NAMALWA (cell line): ENCODE results near the gene CLCNKA.

ENCODE experiments used
- DNase-seq: peaks from one replicate; pipeline ENCODE4 v3.0.0-alpha.2; 2015; ENCODE audit warnings: low spot score

CLCNKA gene

DNA sequence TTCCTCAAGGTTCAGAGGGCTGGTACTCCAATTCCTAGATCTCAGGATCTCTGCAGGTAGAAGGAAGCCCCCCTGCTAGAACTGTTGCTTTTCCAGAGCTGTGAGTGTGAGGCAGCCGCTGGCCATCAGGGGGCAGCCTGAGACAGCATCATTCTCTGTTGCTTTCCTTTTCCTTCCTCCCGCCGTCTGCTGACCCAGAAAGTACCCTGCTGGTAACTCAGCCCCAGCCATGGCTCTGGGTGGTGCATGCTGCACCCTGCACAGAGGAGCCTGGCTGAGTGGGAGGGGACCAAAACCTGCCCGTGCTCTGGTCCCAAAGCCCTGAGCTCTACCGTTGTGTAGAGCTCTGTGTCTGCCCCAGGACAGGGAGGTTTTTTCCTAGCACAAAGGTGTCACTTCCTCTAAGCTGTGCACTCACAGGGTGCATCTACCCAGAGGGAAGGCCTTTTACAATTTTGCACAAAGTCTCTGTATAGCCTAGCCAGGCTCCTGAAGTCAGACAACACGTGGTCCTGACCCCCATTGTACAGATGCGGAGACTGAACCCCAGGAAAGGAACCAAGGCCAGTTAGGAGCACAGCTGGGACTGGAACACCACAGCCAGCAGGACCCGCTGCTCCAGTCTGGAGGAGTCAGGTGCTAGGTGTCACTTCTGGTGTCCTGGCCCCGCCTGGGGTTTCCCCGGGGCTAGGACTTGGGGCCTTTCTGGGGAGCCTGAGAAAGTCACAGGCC lies 57.3 kb downstream of the CLCNKA start:
- DNase-seq, result peak; percentile 89

DNA sequence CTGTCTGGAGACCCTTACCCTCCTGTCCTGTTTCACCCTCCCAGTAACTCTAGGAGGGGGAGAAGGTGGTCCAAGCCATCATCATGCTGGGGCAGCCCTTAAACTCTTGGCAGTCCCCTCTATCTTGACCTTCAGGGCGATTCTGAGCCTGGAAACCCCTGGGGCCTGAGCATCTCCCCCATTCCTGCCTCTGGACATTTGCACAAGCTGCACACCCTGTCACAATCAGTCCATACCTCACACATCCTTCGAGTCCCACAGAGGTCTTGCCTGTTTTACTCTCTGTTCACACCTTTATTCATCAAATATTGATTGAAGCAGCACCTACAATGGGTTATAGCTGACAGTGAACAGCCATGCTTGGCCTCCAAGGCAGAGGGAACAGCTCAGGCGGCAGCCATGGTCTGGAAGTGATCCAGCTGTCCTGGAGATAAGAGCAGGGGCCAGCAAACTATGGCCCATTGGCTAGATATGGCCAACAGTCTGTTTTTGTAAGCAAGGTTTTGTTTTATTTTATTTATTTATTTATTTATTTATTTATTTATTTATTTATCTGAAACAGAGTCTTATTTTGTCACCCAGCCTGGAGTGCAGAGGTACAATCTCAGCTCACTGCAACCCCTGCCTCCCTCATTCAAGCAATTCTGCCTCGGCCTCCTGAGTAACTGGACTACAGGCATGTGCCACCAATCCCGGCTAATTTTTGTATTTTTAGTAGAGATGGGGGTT lies 58.8 kb downstream of the CLCNKA start:
- no peak for DNase-seq

GRCh38 chr1:16081636-16082035 lies 59.8 kb downstream of the CLCNKA start:
- no peak for DNase-seq

DNA sequence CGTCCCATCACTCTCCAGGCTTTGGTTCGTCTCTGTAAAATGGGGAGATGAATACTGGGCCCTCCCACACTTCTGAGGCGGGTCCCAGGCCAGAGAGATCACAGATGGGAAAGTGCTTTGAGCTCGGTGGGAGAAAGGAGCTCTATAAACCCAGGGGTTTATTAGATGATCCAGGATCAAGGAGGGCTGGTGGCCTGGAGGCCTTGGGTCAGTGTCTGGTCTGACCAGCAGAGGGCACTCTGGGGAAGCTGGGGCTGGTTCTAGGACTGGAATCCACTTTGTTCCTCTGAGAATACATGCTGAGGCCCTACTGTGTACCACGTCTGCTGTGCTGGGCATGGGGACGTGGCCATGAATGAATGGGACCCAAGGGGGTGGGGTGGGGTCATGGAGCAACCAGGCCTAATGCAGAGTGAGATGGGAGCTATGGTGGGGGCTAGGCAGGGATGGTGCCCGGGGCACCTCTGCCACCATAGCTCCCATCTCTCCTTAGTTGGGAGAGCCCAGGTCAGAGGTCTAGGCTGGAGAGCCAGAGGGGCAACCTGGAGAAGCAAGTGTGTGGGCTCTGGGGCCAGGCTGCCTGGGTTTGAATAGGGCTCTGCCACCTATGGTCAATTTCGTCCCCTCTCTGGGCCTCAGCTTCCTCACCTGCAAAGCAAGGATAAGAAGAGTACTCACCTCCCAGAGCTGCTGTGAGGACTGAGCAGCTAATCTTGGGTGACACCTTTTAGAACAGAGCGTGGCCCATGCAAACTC lies 60.6 kb downstream of the CLCNKA start:
- DNase-seq, result peak; percentile 84

- DNase-seq, result no peak
Measured at GRCh38 chr1:16083486-16083885, 61.6 kb downstream of the CLCNKA start.
